HL-60 (cell line): Measurements from ENCODE around the gene XXYLT1.

Source experiments
- DNase-seq, 2 experiments: peaks; one replicate each; pipeline ENCODE4 v3.0.0-alpha.2; 2010 to 2020; ENCODE audit warnings: low read depth in 1 of 2, low spot score in 1 of 2
- H3K27ac ChIP-seq: fragments of 250-450 bp; sonication (Bioruptor Pico); replicated peaks from 2 replicates; pipeline ENCODE4 v1.5.1; 2020; ENCODE audit warnings: mild to moderate bottlenecking, moderate library complexity
- H3K27me3 ChIP-seq: fragments of 250-450 bp; sonication (Bioruptor Pico); 2 replicates; pipeline ENCODE4 v1.5.1; 2021; ENCODE audit warnings: mild to moderate bottlenecking, moderate library complexity; ENCODE audit not compliant: insufficient read depth, poor library complexity, severe bottlenecking
- H3K4me3 ChIP-seq: replicated peaks from 2 replicates; pipeline ENCODE4 v1.5.1; 2011; ENCODE audit warnings: mild to moderate bottlenecking, control low read depth, low read length; ENCODE audit not compliant: insufficient read depth
- GABPA ChIP-seq: IDR thresholded peaks from 2 replicates; pipeline ENCODE4 v1.6.1; 2012; ENCODE audit warnings: low read depth
- POLR2AphosphoS5 ChIP-seq: IDR thresholded peaks from 2 replicates; pipeline ENCODE4 v1.6.1; 2012; ENCODE audit warnings: low read depth
- SPI1 ChIP-seq: IDR thresholded peaks from 2 replicates; pipeline ENCODE4 v1.6.1; 2012; ENCODE audit warnings: low read depth, mild to moderate bottlenecking, borderline replicate concordance
- TF ChIP-seq, protein P1 (sequence below): IDR thresholded peaks from one replicate; pipeline ENCODE4 v1.5.1; 2011; ENCODE audit warnings: low read length, control low read depth, inconsistent platforms; ENCODE audit not compliant: insufficient read depth
- TF ChIP-seq, protein P2 (sequence below): IDR thresholded peaks from 2 replicates; pipeline ENCODE4 v1.6.1; 2012; ENCODE audit warnings: low read depth; ENCODE audit not compliant: insufficient replicate concordance

XXYLT1 gene

DNA sequence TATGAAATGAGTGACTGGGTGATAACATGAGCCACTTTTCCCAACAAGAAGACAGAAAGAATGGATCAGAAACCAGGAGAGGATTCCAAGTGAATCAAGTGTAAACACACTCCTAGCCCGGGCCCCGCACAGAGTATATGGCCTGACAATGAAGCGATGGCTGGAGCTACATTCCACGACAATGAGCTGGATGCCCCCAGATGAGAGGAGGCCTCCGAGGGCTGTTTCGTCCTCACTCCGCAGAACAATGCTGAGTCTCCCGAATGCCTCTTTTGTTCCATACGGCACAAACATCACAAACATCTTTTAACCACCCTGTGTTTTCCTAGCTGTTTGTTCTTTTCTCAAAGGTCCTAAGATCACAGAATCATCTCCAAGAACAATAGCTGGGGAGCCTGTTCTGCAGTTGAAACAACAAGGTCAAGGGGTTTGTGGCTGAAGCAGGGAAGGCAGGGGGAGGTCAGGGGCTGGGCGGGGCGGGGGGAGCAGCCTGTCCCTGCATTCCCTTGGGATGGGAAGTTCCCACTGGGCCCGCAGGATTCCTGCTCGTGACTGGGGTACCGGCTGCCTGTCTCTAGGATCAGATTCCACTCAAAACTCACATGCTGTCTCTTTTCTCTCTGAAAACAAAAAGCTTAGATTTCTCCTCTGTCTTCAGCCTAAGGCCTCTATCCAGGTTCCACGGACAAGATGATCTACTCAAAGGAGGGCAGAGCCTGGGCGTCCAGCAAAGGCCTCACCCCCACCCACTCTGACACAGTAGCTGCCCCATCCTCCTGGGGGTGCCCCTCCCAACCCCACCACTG is 151.3 kb downstream of the XXYLT1 start:
- H3K27ac ChIP-seq, result no peak overlapping the region
- DNase-seq, result no peak
- no peak overlapping the region for H3K4me3 ChIP-seq
- TF ChIP-seq POLR2AphosphoS5, result no peak
- no peak for TF ChIP-seq GABPA
- TF ChIP-seq, protein P1, sequence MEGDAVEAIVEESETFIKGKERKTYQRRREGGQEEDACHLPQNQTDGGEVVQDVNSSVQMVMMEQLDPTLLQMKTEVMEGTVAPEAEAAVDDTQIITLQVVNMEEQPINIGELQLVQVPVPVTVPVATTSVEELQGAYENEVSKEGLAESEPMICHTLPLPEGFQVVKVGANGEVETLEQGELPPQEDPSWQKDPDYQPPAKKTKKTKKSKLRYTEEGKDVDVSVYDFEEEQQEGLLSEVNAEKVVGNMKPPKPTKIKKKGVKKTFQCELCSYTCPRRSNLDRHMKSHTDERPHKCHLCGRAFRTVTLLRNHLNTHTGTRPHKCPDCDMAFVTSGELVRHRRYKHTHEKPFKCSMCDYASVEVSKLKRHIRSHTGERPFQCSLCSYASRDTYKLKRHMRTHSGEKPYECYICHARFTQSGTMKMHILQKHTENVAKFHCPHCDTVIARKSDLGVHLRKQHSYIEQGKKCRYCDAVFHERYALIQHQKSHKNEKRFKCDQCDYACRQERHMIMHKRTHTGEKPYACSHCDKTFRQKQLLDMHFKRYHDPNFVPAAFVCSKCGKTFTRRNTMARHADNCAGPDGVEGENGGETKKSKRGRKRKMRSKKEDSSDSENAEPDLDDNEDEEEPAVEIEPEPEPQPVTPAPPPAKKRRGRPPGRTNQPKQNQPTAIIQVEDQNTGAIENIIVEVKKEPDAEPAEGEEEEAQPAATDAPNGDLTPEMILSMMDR, result no peak
- TF ChIP-seq SPI1, result no peak
- TF ChIP-seq, protein P2, sequence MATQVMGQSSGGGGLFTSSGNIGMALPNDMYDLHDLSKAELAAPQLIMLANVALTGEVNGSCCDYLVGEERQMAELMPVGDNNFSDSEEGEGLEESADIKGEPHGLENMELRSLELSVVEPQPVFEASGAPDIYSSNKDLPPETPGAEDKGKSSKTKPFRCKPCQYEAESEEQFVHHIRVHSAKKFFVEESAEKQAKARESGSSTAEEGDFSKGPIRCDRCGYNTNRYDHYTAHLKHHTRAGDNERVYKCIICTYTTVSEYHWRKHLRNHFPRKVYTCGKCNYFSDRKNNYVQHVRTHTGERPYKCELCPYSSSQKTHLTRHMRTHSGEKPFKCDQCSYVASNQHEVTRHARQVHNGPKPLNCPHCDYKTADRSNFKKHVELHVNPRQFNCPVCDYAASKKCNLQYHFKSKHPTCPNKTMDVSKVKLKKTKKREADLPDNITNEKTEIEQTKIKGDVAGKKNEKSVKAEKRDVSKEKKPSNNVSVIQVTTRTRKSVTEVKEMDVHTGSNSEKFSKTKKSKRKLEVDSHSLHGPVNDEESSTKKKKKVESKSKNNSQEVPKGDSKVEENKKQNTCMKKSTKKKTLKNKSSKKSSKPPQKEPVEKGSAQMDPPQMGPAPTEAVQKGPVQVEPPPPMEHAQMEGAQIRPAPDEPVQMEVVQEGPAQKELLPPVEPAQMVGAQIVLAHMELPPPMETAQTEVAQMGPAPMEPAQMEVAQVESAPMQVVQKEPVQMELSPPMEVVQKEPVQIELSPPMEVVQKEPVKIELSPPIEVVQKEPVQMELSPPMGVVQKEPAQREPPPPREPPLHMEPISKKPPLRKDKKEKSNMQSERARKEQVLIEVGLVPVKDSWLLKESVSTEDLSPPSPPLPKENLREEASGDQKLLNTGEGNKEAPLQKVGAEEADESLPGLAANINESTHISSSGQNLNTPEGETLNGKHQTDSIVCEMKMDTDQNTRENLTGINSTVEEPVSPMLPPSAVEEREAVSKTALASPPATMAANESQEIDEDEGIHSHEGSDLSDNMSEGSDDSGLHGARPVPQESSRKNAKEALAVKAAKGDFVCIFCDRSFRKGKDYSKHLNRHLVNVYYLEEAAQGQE, result no peak
- H3K27me3 ChIP-seq, result no peaks in the 10 kb centered on the region

DNA sequence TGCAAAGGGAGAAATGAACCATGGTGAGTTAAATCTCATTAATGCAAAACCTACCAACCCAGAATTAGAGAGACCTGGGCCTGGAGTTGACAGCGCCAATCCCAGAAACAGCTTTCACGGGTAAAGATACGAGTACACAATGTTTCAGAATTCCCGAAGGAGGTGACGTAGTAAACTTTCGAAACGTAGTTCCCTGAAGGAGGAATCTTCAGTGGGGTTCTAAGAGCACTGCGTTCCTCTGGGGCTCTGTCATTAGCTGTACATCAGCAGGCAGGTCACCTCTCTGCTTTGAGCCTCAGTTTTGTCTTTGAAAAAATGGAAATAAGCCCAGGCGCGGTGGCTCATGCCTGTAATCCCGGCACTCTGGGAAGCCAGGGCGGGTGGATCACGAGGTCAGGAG is 152.3 kb downstream of the XXYLT1 start:
- Histone ChIP-seq H3K4me3 (no peak overlapping the region), H3K27ac (no peak overlapping the region), H3K27me3 (no peaks in the 10 kb centered on the region)
- DNase-seq, result no peak
- TF ChIP-seq SPI1, result no peak
- TF ChIP-seq, protein P2, result no peak
- no peak for TF ChIP-seq POLR2AphosphoS5
- TF ChIP-seq GABPA, result no peak

- no peak for DNase-seq
- Histone ChIP-seq H3K27me3 (no peaks in the 10 kb centered on the region), H3K27ac (no peak overlapping the region), H3K4me3 (no peak overlapping the region)
- TF ChIP-seq, protein P1, result peak; percentile 3
- TF ChIP-seq SPI1, result no peak
- no peak for TF ChIP-seq GABPA
Measured at GRCh38 chr3:195117978-195118581, 152.9 kb downstream of the XXYLT1 start.

DNA sequence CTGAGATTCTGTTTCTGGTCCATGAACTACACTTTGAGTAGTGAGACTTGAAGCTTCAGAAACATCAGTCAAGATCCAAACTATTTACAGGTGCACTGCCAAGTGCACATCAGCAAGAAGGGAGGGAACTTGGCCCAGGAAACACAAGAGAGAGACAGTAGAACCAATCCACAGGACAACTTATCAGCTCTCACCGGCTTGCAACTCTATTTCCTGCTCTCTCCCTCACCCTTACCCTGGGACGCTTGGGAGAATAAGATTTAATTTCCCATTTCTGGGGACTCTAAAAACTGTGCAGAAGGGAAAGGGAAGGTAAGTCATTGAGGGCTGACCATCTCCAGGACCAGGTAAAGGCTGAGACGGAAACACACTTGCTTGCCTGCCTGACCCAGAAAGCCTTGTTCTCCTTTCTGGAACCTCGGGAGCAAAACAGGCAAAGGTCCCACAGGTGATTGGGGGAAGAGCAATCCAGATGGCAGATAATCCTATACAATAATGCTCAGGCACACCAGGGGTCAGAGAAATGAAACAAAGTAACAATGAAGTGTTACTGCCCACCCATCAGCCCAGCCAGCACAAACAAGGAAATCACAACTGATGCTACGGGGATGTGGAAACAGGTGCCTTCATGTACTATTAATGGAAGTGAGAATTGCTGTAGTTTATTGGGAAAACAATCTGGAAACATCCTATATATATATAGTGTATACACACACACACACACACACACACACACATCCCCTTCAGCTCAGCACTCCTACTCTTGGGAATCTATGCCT is 154.4 kb downstream of the XXYLT1 start:
- no peak for DNase-seq
- Histone ChIP-seq H3K27ac (no peak overlapping the region), H3K27me3 (no peaks in the 10 kb centered on the region), H3K4me3 (no peak overlapping the region)
- TF ChIP-seq POLR2AphosphoS5, result no peak
- TF ChIP-seq, protein P2, result no peak
- no peak for TF ChIP-seq SPI1
- no peak for TF ChIP-seq GABPA
- TF ChIP-seq, protein P1, result no peak
